Measurements from ENCODE around the gene CHRM5.

GRCh38 chr15:34043391-34043790 lies 75.1 kb downstream of the CHRM5 start:
- TF ChIP-seq CTCF (IDR thresholded peaks at IDR 0.05) = no peak
- TF ChIP-seq POLR2AphosphoS5 (IDR thresholded peaks at IDR 0.05; ENCODE audit: low read depth, low read length) = no peak
